Astrocyte (in vitro differentiated cells and primary cell): Measurements from ENCODE around the gene TMEM59. TPM values are rescaled to one million over a fixed set of nuclear protein-coding genes. Genes with fewer than 3 reads are reported as not detected.
"Not testable (repeated sequence)": the region's sequence is repeated elsewhere in the genome, so short reads cannot be mapped to it uniquely, and the experiment has no call there.

Experiments used
- DNase-seq: peaks from one replicate; pipeline ENCODE4 v3.0.0-alpha.2; 2010; ENCODE audit warnings: low read depth
- FAIRE-seq: peaks from 2 replicates; lab custom pipeline; 2011; peaks lifted over from hg19 to GRCh38; lab: Jason Lieb, UNC
- H2AFZ ChIP-seq: 2 replicates; pipeline ENCODE4 v1.6.0; 2012; ENCODE audit warnings: low read depth, low read length, inconsistent platforms
- H3K27ac ChIP-seq: 2 replicates; pipeline ENCODE4 v1.5.1; 2011; ENCODE audit warnings: low read depth, low read length, inconsistent platforms
- H3K27me3 ChIP-seq: 2 replicates; pipeline ENCODE4 v1.6.0; 2011; ENCODE audit warnings: low read length, inconsistent platforms; ENCODE audit not compliant: insufficient read depth
- H3K36me3 ChIP-seq: 2 replicates; pipeline ENCODE4 v1.5.1; 2011; ENCODE audit warnings: low read length, inconsistent platforms; ENCODE audit not compliant: insufficient read depth
- H3K4me1 ChIP-seq: 2 replicates; pipeline ENCODE4 v1.5.1; 2011; ENCODE audit warnings: low read length, inconsistent platforms; ENCODE audit not compliant: insufficient read depth
- H3K4me2 ChIP-seq: 2 replicates; pipeline ENCODE4 v1.6.0; 2012; ENCODE audit warnings: low read length, inconsistent platforms
- H3K4me3 ChIP-seq: 2 replicates; pipeline ENCODE4 v1.5.1; 2011; ENCODE audit warnings: low read depth, mild to moderate bottlenecking, low read length, inconsistent platforms; ENCODE audit not compliant: insufficient read depth
- H3K79me2 ChIP-seq: 2 replicates; pipeline ENCODE4 v1.6.0; 2012; ENCODE audit warnings: mild to moderate bottlenecking, low read length, inconsistent platforms; ENCODE audit not compliant: insufficient read depth
- H3K9ac ChIP-seq: 2 replicates; pipeline ENCODE4 v1.6.0; 2012; ENCODE audit warnings: mild to moderate bottlenecking, low read length, inconsistent platforms
- H3K9me3 ChIP-seq: 2 replicates; pipeline ENCODE4 v1.5.1; 2012; ENCODE audit warnings: low read depth, mild to moderate bottlenecking, low read length, inconsistent platforms; ENCODE audit not compliant: insufficient read depth
- H4K20me1 ChIP-seq: 2 replicates; pipeline ENCODE4 v1.6.0; 2012; ENCODE audit warnings: low read length, inconsistent platforms; ENCODE audit not compliant: insufficient read depth
- H3K27ac Mint-ChIP-seq: one replicate; pipeline ENCODE4 v1.8.0; 2021; ENCODE audit warnings: mild to moderate bottlenecking, mixed read lengths; ENCODE audit not compliant: unreplicated experiment
- H3K27me3 Mint-ChIP-seq: one replicate; pipeline ENCODE4 v1.8.0; 2021; ENCODE audit warnings: low read depth, mixed read lengths; ENCODE audit not compliant: unreplicated experiment
- H3K36me3 Mint-ChIP-seq: one replicate; pipeline ENCODE4 v1.8.0; 2021; ENCODE audit warnings: low read depth, mixed read lengths; ENCODE audit not compliant: unreplicated experiment
- H3K4me1 Mint-ChIP-seq: one replicate; pipeline ENCODE4 v1.8.0; 2021; ENCODE audit warnings: low read depth, mixed read lengths; ENCODE audit not compliant: unreplicated experiment
- H3K4me3 Mint-ChIP-seq: one replicate; pipeline ENCODE4 v1.8.0; 2021; ENCODE audit warnings: mild to moderate bottlenecking, moderate library complexity, mixed read lengths; ENCODE audit not compliant: unreplicated experiment
- H3K9me3 Mint-ChIP-seq: one replicate; pipeline ENCODE4 v1.8.0; 2021; ENCODE audit warnings: mild to moderate bottlenecking, mixed read lengths; ENCODE audit not compliant: unreplicated experiment
- CTCF ChIP-seq: IDR thresholded peaks from 2 replicates; pipeline ENCODE4 v1.5.1; 2011; ENCODE audit warnings: low read depth, mild to moderate bottlenecking, inconsistent platforms, low read length, moderate library complexity; ENCODE audit not compliant: insufficient read depth
- EZH2 ChIP-seq: IDR thresholded peaks from 2 replicates; pipeline ENCODE4 v1.6.1; 2012; ENCODE audit warnings: mild to moderate bottlenecking, low read length, inconsistent platforms; ENCODE audit not compliant: insufficient read depth
- total RNA-seq: library from RNA; stranded (reverse); gene quantifications from 2 replicates; pipeline ENCODE4 v1.2.1, GENCODE V29; 2021

TMEM59 gene
- total RNA-seq, 1 donor from 2014 or later = 315 TPM

GRCh38 chr1:54028306-54029251, 24.4 kb downstream of the TMEM59 start:
- Mint-ChIP-seq H3K9me3 (no peaks in the 10 kb centered on the region), H3K27ac (no peak overlapping the region), H3K36me3 (peaks cover 2% of the 10 kb centered on the region), H3K4me1 (peaks cover 8% of the 10 kb centered on the region), H3K4me3 (no peak overlapping the region), H3K27me3 (no peaks in the 10 kb centered on the region)
- Histone ChIP-seq H3K9me3 (no peaks in the 10 kb centered on the region), H3K27ac (no peak overlapping the region), H3K36me3 (peaks cover 8% of the 10 kb centered on the region), H3K4me2 (no peak overlapping the region), H3K79me2 (no peaks in the 10 kb centered on the region), H3K4me3 (no peak overlapping the region), H3K4me1 (no peaks in the 10 kb centered on the region), H3K27me3 (no peaks in the 10 kb centered on the region), H4K20me1 (no peaks in the 10 kb centered on the region), H3K9ac (no peak overlapping the region), H2AFZ (no peak overlapping the region)
- DNase-seq = peak; percentile 23
- TF ChIP-seq EZH2 = no peak
- no peak for TF ChIP-seq CTCF
- no peak for FAIRE-seq

GRCh38 chr1:54027848-54028247, 25.2 kb downstream of the TMEM59 start:
- H3K27ac ChIP-seq = no peak overlapping the region
- Mint-ChIP-seq H3K4me3 (no peak overlapping the region), H3K9me3 (no peaks in the 10 kb centered on the region), H3K4me1 (peaks cover 8% of the 10 kb centered on the region), H3K27ac (no peak overlapping the region), H3K27me3 (peaks cover 2% of the 10 kb centered on the region), H3K36me3 (peaks cover 2% of the 10 kb centered on the region)
- no peaks in the 10 kb centered on the region for H3K79me2 ChIP-seq
- H3K9ac ChIP-seq = no peak overlapping the region
- no peaks in the 10 kb centered on the region for H3K9me3 ChIP-seq
- H3K27me3 ChIP-seq = no peaks in the 10 kb centered on the region
- TF ChIP-seq CTCF (no peak), EZH2 (no peak)
- H4K20me1 ChIP-seq = no peaks in the 10 kb centered on the region
- H3K4me1 ChIP-seq = no peaks in the 10 kb centered on the region
- DNase-seq (peak; percentile 22), FAIRE-seq (no peak)
- no peak overlapping the region for H3K4me2 ChIP-seq
- no peak overlapping the region for H2AFZ ChIP-seq
- H3K4me3 ChIP-seq = no peak overlapping the region
- H3K36me3 ChIP-seq = peaks cover 8% of the 10 kb centered on the region

GRCh38 chr1:54024811-54025210, 28.2 kb downstream of the TMEM59 start:
- not testable (repeated sequence) for FAIRE-seq, H2AFZ ChIP-seq, H3K4me3 ChIP-seq, H3K9me3 ChIP-seq, H3K9me3 Mint-ChIP-seq, H3K4me2 ChIP-seq, H3K79me2 ChIP-seq, H3K4me3 Mint-ChIP-seq, H4K20me1 ChIP-seq, DNase-seq, H3K27ac Mint-ChIP-seq, H3K4me1 Mint-ChIP-seq, H3K9ac ChIP-seq, H3K27me3 ChIP-seq, H3K36me3 ChIP-seq, H3K27ac ChIP-seq, H3K36me3 Mint-ChIP-seq, H3K4me1 ChIP-seq
- H3K27me3 Mint-ChIP-seq = peaks cover 13% of the 10 kb centered on the region
